SK-N-SH (cell line): ENCODE data around the gene GNG14. TPM values are rescaled to one million over a fixed set of nuclear protein-coding genes. Genes with fewer than 3 reads are reported as not detected.
A peak's percentile ranks its signal among the peaks of the same experiment; 100 is the strongest.

Experiments used
- CTCF ChIP-seq: fragments of 200-600 bp; sonication (generic); IDR thresholded peaks from 2 replicates; pipeline ENCODE4 v1.6.1; 2017; ENCODE audit warnings: antibody characterized with exemption, mild to moderate bottlenecking, moderate library complexity
- EP300 ChIP-seq, 2 experiments: IDR thresholded peaks; 2 replicates each; pipeline versions ENCODE4 v1.4.0 to v1.6.1; 2012; ENCODE audit warnings: borderline replicate concordance in 1 of 2, low read depth in 1 of 2, low read length in 1 of 2
- EZH2phosphoT487 ChIP-seq: fragments of 200-600 bp; sonication (generic); IDR thresholded peaks from 2 replicates; pipeline ENCODE4 v1.6.1; 2017; ENCODE audit warnings: low read depth, mixed run types, mild to moderate bottlenecking, antibody characterized with exemption, moderate library complexity, borderline replicate concordance
- FOXJ3 ChIP-seq: sonication (generic); formaldehyde crosslinking; IDR thresholded peaks from 2 replicates; pipeline ENCODE4 v1.5.1; 2020; ENCODE audit warnings: mild to moderate bottlenecking, missing genetic modification reagents
- GABPA ChIP-seq: IDR thresholded peaks from 2 replicates; pipeline ENCODE4 v1.4.0; 2012; ENCODE audit warnings: low read depth, mild to moderate bottlenecking
- GATA2 ChIP-seq: sonication (generic); formaldehyde crosslinking; IDR thresholded peaks from 2 replicates; pipeline ENCODE4 v1.5.0; 2020; ENCODE audit warnings: mild to moderate bottlenecking, missing genetic modification reagents
- IRF3 ChIP-seq: fragments of 150-350 bp; IDR thresholded peaks from 2 replicates; pipeline ENCODE4 v1.6.1; 2016; ENCODE audit warnings: mild to moderate bottlenecking, low read depth, low read length
- MXI1 ChIP-seq: IDR thresholded peaks from 2 replicates; pipeline ENCODE4 v1.6.1; 2012; ENCODE audit warnings: mild to moderate bottlenecking, low read depth, low read length, improper control_type of control experiment
- SMC3 ChIP-seq: IDR thresholded peaks from 2 replicates; pipeline ENCODE4 v1.6.1; 2012; ENCODE audit warnings: low read depth, low read length, improper control_type of control experiment
- TAF1 ChIP-seq: IDR thresholded peaks from 2 replicates; pipeline ENCODE4 v1.6.1; 2012; ENCODE audit warnings: low read depth, mild to moderate bottlenecking, low read length, moderate library complexity, borderline replicate concordance
- TCF12 ChIP-seq: IDR thresholded peaks from 2 replicates; pipeline ENCODE4 v1.4.0; 2012
- USF2 ChIP-seq: fragments of 150-350 bp; IDR thresholded peaks from 2 replicates; pipeline ENCODE4 v1.6.1; 2017; ENCODE audit warnings: antibody characterized with exemption, low read length, low read depth, borderline replicate concordance
- ZBTB33 ChIP-seq: IDR thresholded peaks from 2 replicates; pipeline ENCODE4 v1.4.0; 2012; ENCODE audit warnings: low read depth, borderline replicate concordance
- polyA plus RNA-seq, 3 experiments: library from polyadenylated mRNA; depleted of rRNA; stranded (reverse); fragments of >200 nt; gene quantifications; 2 replicates each; pipeline ENCODE4 v1.2.3, GENCODE V29; 2012

The GNG14 gene
- polyA plus RNA-seq, 1 of the 3 experiments (the other 2 are of a cell fraction), result not detected

GRCh38 chr19:12669270-12670158, 18.3 kb upstream of the GNG14 start (continued):
- TF ChIP-seq EZH2phosphoT487, result no peak
- TF ChIP-seq GATA2 (CRISPR knock-in tag), result no peak
- TF ChIP-seq MXI1, result peak; percentile 84
- TF ChIP-seq CTCF, result peak; percentile 20; the same call in 1 of the 2 replicates
- TF ChIP-seq USF2, result no peak
- TF ChIP-seq TCF12, result no peak
- no peak for TF ChIP-seq ZBTB33
- TF ChIP-seq FOXJ3 (CRISPR knock-in tag), result peak; percentile 14; the same call in 1 of the 2 replicates
- TF ChIP-seq IRF3, result no peak
- peak; percentile 60; the same call in 1 of the 2 replicates for TF ChIP-seq TAF1
- no peak for TF ChIP-seq SMC3
- no peak for TF ChIP-seq EP300 (IDR thresholded peaks at IDR 0.05; ENCODE audit: borderline replicate concordance in 1 of 2, low read depth in 1 of 2, low read length in 1 of 2)
- TF ChIP-seq GABPA, result peak; percentile 97
